Gastrocnemius medialis (tissue), 4 donors: Measurements from ENCODE around the gene CMKLR1. TPM values are rescaled to one million over a fixed set of nuclear protein-coding genes. Genes with fewer than 3 reads are reported as not detected.
A peak's percentile ranks its signal among the peaks of the same experiment; 100 is the strongest.

ENCODE experiments used
- ATAC-seq, 2 donors: fragments of 150-250 bp; one replicate each; pipeline ENCODE4 v1.9.1; 2016
- DNase-seq, 2 donors: peaks; one replicate each; pipeline ENCODE4 v3.0.0-alpha.2; 2019
- H3K27ac ChIP-seq, 4 donors: fragments of 200-600 bp; sonication (generic); 1 replicate in 1 of 4; 2 replicates in 3 of 4; pipeline ENCODE4 v1.5.1; 2016 to 2018; ENCODE audit warnings: mild to moderate bottlenecking in 2 of 4, moderate library complexity in 1 of 4
- H3K27me3 ChIP-seq, 3 donors: fragments of 200-600 bp; sonication (generic) in 2 of 3; 1 replicate in 1 of 3; 2 replicates in 2 of 3; pipeline versions ENCODE4 v1.5.1 to v1.6.0; 2016 to 2019; ENCODE audit warnings: mild to moderate bottlenecking in 1 of 3, moderate library complexity in 1 of 3
- H3K36me3 ChIP-seq, 2 donors: fragments of 200-600 bp; sonication (generic) in 1 of 2; one replicate each; pipeline ENCODE4 v1.5.1; 2017 to 2018
- H3K4me1 ChIP-seq, 2 donors: fragments of 200-600 bp; sonication (generic) in 1 of 2; one replicate each; pipeline ENCODE4 v1.5.1; 2016 to 2017; ENCODE audit warnings: mild to moderate bottlenecking in 2 of 2
- H3K4me3 ChIP-seq, 4 donors: fragments of 200-600 bp; sonication (generic) in 3 of 4; 1 replicate in 1 of 4; 2 replicates in 3 of 4; pipeline ENCODE4 v1.5.1; 2016 to 2019; ENCODE audit warnings: mild to moderate bottlenecking in 2 of 4
- H3K9me3 ChIP-seq, 3 donors: fragments of 200-600 bp; sonication (generic) in 2 of 3; 1 replicate in 1 of 3; 2 replicates in 2 of 3; pipeline ENCODE4 v1.5.1; 2016 to 2019
- POLR2A ChIP-seq, 2 donors: fragments of 450-650 bp; IDR thresholded peaks; one replicate each; pipeline ENCODE4 v1.6.1; 2017; ENCODE audit warnings: antibody characterized with exemption in 2 of 2, mild to moderate bottlenecking in 2 of 2, moderate library complexity in 2 of 2
- in situ Hi-C, 4 donors: fragments of 200-750 bp; cut with MboI; loops; one replicate each; pipeline versions ENCODE4 v1.15.0 to v1.8.0; 2017; ENCODE audit warnings: low sequenced_read_pairs in 4 of 4
- intact Hi-C: fragments of 100-400 bp; cut with DNase I; formaldehyde crosslinking; loops from one replicate; pipeline ENCODE4 v1.15.1; 2023; ENCODE audit warnings: low total_unique reads
- total RNA-seq, 4 donors: library from RNA; depleted of rRNA; stranded (reverse); fragments of >200 nt; gene quantifications; one replicate each; pipeline versions ENCODE4 v1.1.0 to v1.2.3, GENCODE V29; 2016
- TF ChIP-seq, protein P1 (sequence below), 5 experiments: fragments of 450-650 bp in 3 of 5; fragments of 200-600 bp in 2 of 5; sonication (generic) in 2 of 5; IDR thresholded peaks in 4 of 5; conservative IDR thresholded peaks in 1 of 5; 1 replicate in 4 of 5; 2 replicates in 1 of 5; pipeline ENCODE4 v1.5.1; 2016 to 2019; ENCODE audit warnings: antibody characterized with exemption in 5 of 5, mild to moderate bottlenecking in 3 of 5, moderate library complexity in 3 of 5

CMKLR1 gene
- total RNA-seq, 4 donors from 2014 or later, result 2.5 to 5.6 (median 4.4) TPM

DNA sequence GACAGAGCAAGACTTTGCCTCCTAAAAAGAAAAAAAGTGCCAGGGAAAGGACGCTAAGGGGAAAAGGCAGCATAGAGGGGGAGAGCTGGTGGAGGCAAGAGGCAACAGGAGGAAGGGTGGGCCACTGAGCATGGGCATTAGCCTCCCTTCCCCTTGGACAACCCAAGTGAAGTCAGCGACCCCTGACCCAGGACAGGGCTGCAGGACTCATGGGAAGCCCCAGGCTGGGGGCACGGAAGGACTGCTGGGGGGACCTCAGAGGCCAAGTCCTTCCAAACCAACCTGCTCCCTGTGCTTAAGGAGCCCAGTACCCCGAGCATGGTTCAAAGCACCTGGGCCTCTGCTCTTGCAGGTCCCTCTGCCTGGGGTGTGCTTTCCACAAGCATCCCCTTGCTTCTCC lies 27.5 kb downstream of the CMKLR1 start:
- in situ Hi-C loops, result no loop called here
- no peaks in the 10 kb centered on the region for H3K36me3 ChIP-seq
- no peaks in the 10 kb centered on the region for H3K27me3 ChIP-seq
- H3K9me3 ChIP-seq, result no peaks in the 10 kb centered on the region
- DNase-seq, result no peak
- intact Hi-C loops, result no loop called here
- TF ChIP-seq, protein P1, sequence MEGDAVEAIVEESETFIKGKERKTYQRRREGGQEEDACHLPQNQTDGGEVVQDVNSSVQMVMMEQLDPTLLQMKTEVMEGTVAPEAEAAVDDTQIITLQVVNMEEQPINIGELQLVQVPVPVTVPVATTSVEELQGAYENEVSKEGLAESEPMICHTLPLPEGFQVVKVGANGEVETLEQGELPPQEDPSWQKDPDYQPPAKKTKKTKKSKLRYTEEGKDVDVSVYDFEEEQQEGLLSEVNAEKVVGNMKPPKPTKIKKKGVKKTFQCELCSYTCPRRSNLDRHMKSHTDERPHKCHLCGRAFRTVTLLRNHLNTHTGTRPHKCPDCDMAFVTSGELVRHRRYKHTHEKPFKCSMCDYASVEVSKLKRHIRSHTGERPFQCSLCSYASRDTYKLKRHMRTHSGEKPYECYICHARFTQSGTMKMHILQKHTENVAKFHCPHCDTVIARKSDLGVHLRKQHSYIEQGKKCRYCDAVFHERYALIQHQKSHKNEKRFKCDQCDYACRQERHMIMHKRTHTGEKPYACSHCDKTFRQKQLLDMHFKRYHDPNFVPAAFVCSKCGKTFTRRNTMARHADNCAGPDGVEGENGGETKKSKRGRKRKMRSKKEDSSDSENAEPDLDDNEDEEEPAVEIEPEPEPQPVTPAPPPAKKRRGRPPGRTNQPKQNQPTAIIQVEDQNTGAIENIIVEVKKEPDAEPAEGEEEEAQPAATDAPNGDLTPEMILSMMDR (IDR thresholded peaks at IDR 0.05 in 4 of 5, conservative IDR thresholded peaks at IDR 0.05 in 1 of 5), result no peak
- TF ChIP-seq POLR2A (IDR thresholded peaks at IDR 0.05), result no peak
- no peak overlapping the region for H3K4me3 ChIP-seq
- H3K27ac ChIP-seq, result no peak overlapping the region
- H3K4me1 ChIP-seq, result peaks cover 0 to 2% of the 10 kb centered on the region in 2 donors
- no peak for ATAC-seq

- in situ Hi-C loops, result no loop called here
These were observed 28.6 kb downstream of the CMKLR1 start for GRCh38 chr12:108310489-108310888.

GRCh38 chr12:108309674-108310312 lies 29.3 kb downstream of the CMKLR1 start:
- Histone ChIP-seq H3K9me3 (no peaks in the 10 kb centered on the region), H3K27me3 (no peaks in the 10 kb centered on the region), H3K36me3 (no peaks in the 10 kb centered on the region), H3K4me3 (no peak overlapping the region), H3K27ac (no peak overlapping the region), H3K4me1 (peaks cover 7 to 15% of the 10 kb centered on the region in 2 donors)
- in situ Hi-C loops (no loop called here), intact Hi-C loops (no loop called here)
- TF ChIP-seq POLR2A (IDR thresholded peaks at IDR 0.05), result no peak
- TF ChIP-seq, protein P1 (IDR thresholded peaks at IDR 0.05 in 4 of 5, conservative IDR thresholded peaks at IDR 0.05 in 1 of 5), result no peak
- DNase-seq, result no peak
- ATAC-seq, result no peak

More at GRCh38 chr12:108310489-108310888, 28.6 kb downstream of the CMKLR1 start:
- ATAC-seq, result no peak
- DNase-seq, result no peak
- TF ChIP-seq POLR2A (IDR thresholded peaks at IDR 0.05), result no peak
- TF ChIP-seq, protein P1 (IDR thresholded peaks at IDR 0.05 in 4 of 5, conservative IDR thresholded peaks at IDR 0.05 in 1 of 5), result no peak
- no peaks in the 10 kb centered on the region for H3K9me3 ChIP-seq
- no peaks in the 10 kb centered on the region for H3K36me3 ChIP-seq
- no peaks in the 10 kb centered on the region for H3K27me3 ChIP-seq
- H3K27ac ChIP-seq, result no peak overlapping the region
- intact Hi-C loops, result no loop called here
- H3K4me1 ChIP-seq, result peaks cover 0 to 8% of the 10 kb centered on the region in 2 donors
- no peak overlapping the region for H3K4me3 ChIP-seq

GRCh38 chr12:108308395-108309085 lies 30.6 kb downstream of the CMKLR1 start:
- in situ Hi-C loops, result no loop called here
- H3K36me3 ChIP-seq, result no peaks in the 10 kb centered on the region
- DNase-seq (no peak), ATAC-seq (no peak)
- H3K9me3 ChIP-seq, result no peaks in the 10 kb centered on the region
- H3K27ac ChIP-seq, result peak overlapping the region in 1 of 4 donors; percentile 41
- no peaks in the 10 kb centered on the region for H3K27me3 ChIP-seq
- intact Hi-C loops, result no loop called here
- peaks cover 15 to 25% of the 10 kb centered on the region in 2 donors for H3K4me1 ChIP-seq
- H3K4me3 ChIP-seq, result no peak overlapping the region
- TF ChIP-seq, protein P1 (IDR thresholded peaks at IDR 0.05 in 4 of 5, conservative IDR thresholded peaks at IDR 0.05 in 1 of 5), result no peak
- TF ChIP-seq POLR2A (IDR thresholded peaks at IDR 0.05), result no peak
